SK-N-SH (cell line): ENCODE results near the gene HOXC5. TPM values are rescaled to one million over a fixed set of nuclear protein-coding genes. Genes with fewer than 3 reads are reported as not detected.

Source experiments
- CTCF ChIA-PET: fragments of 300-600, 350-600 bp; formaldehyde crosslinking; extraction: SDS; loops from one replicate; lab custom pipeline; 2021; lab: Yijun Ruan, JAX
- POLR2A ChIA-PET: fragments of 350-600 bp; sonication (Branson Sonifier 250); formaldehyde crosslinking; extraction: SDS; loops from one replicate; lab custom pipeline; 2020; ENCODE audit warnings: antibody characterized with exemption, inconsistent platforms; lab: Yijun Ruan, JAX
- DNase-seq: peaks from one replicate; pipeline ENCODE4 v3.0.0; 2012
- H2AFZ ChIP-seq: fragments of 200-600 bp; sonication (generic); 2 replicates; pipeline ENCODE4 v1.8.1; 2016; ENCODE audit warnings: antibody characterized with exemption, mild to moderate bottlenecking, low read depth
- H3F3A ChIP-seq: fragments of 200-600 bp; sonication (generic); replicated peaks from 2 replicates; pipeline ENCODE3; 2016; ENCODE audit warnings: antibody characterized with exemption, mild to moderate bottlenecking; ENCODE audit not compliant: insufficient read depth
- H3K27ac ChIP-seq, 2 experiments: fragments of 200-500 bp in 1 of 2; fragments of 200-600 bp in 1 of 2; sonication (Bioruptor generic) in 1 of 2; sonication (generic), shearing (Covaris generic) in 1 of 2; 2 replicates each; pipeline versions ENCODE4 v1.5.1 to v1.6.1; 2014 to 2016; ENCODE audit warnings: low read depth in 2 of 2, inconsistent platforms in 1 of 2, low read length in 1 of 2, mild to moderate bottlenecking in 1 of 2, mixed read lengths in 1 of 2
- H3K27me3 ChIP-seq: fragments of 200-600 bp; sonication (generic), shearing (Covaris generic); 2 replicates; pipeline ENCODE4 v1.6.1; 2016; ENCODE audit warnings: mixed run types; ENCODE audit not compliant: insufficient read depth
- H3K36me3 ChIP-seq, 2 experiments: fragments of 200-500 bp in 1 of 2; fragments of 200-600 bp in 1 of 2; sonication (Bioruptor generic) in 1 of 2; sonication (generic) in 1 of 2; replicated peaks in 1 of 2; 2 replicates each; pipeline versions ENCODE3 to v1.5.1; 2014 to 2016; ENCODE audit warnings: low read length in 1 of 2, mild to moderate bottlenecking in 1 of 2; ENCODE audit not compliant: insufficient read depth in 2 of 2, control insufficient read depth in 1 of 2
- H3K4me1 ChIP-seq, 2 experiments: fragments of 200-500 bp in 1 of 2; fragments of 200-600 bp in 1 of 2; sonication (Bioruptor generic) in 1 of 2; sonication (generic), shearing (Covaris generic) in 1 of 2; 2 replicates each; pipeline versions ENCODE4 v1.5.1 to v1.6.1; 2014 to 2016; ENCODE audit warnings: low read depth in 1 of 2, low read length in 1 of 2, mixed run types in 1 of 2; ENCODE audit not compliant: insufficient read depth in 2 of 2, control insufficient read depth in 1 of 2
- H3K4me2 ChIP-seq: fragments of 200-600 bp; sonication (generic), shearing (Covaris generic); 2 replicates; pipeline ENCODE4 v1.6.1; 2017; ENCODE audit warnings: mixed run types
- H3K4me3 ChIP-seq, 2 experiments: fragments of 200-500 bp in 1 of 2; fragments of 200-600 bp in 1 of 2; sonication (Bioruptor generic) in 1 of 2; sonication (generic), shearing (Covaris generic) in 1 of 2; 2 replicates each; pipeline versions ENCODE4 v1.5.1 to v1.8.1; 2014 to 2016; ENCODE audit warnings: low read depth in 2 of 2, inconsistent platforms in 1 of 2, low read length in 1 of 2, mild to moderate bottlenecking in 1 of 2, mixed read lengths in 1 of 2, moderate library complexity in 1 of 2
- H3K79me2 ChIP-seq: fragments of 200-600 bp; sonication (generic); 2 replicates; pipeline ENCODE4 v1.8.1; 2017; ENCODE audit warnings: mild to moderate bottlenecking; ENCODE audit not compliant: insufficient read depth
- H3K9ac ChIP-seq: fragments of 200-600 bp; sonication (generic); 2 replicates; pipeline ENCODE4 v1.6.1; 2017; ENCODE audit warnings: mixed run types
- H3K9me2 ChIP-seq: fragments of 200-600 bp; sonication (generic); 2 replicates; pipeline ENCODE4 v1.6.1; 2017; ENCODE audit warnings: mixed run types
- H3K9me3 ChIP-seq: fragments of 200-600 bp; sonication (generic); 2 replicates; pipeline ENCODE4 v1.6.1; 2017; ENCODE audit warnings: mixed run types, mild to moderate bottlenecking, moderate library complexity
- H4K20me1 ChIP-seq: fragments of 200-600 bp; sonication (generic); 2 replicates; pipeline ENCODE4 v1.6.1; 2017; ENCODE audit warnings: mild to moderate bottlenecking, mixed run types; ENCODE audit not compliant: insufficient read depth
- CTCF ChIP-seq: fragments of 200-600 bp; sonication (generic); IDR thresholded peaks from 2 replicates; pipeline ENCODE4 v1.6.1; 2017; ENCODE audit warnings: antibody characterized with exemption, mild to moderate bottlenecking, moderate library complexity
- FOXJ3 ChIP-seq: sonication (generic); formaldehyde crosslinking; IDR thresholded peaks from 2 replicates; pipeline ENCODE4 v1.5.1; 2020; ENCODE audit warnings: mild to moderate bottlenecking, missing genetic modification reagents
- FOXM1 ChIP-seq: IDR thresholded peaks from 2 replicates; pipeline ENCODE4 v1.4.0; 2012; ENCODE audit warnings: low read depth, mild to moderate bottlenecking
- JUND ChIP-seq: IDR thresholded peaks from 2 replicates; pipeline ENCODE4 v1.4.0; 2012
- MEF2A ChIP-seq: IDR thresholded peaks from 2 replicates; pipeline ENCODE4 v1.4.0; 2012; ENCODE audit warnings: low read depth, borderline replicate concordance
- MXI1 ChIP-seq: IDR thresholded peaks from 2 replicates; pipeline ENCODE4 v1.6.1; 2012; ENCODE audit warnings: mild to moderate bottlenecking, low read depth, low read length, improper control_type of control experiment
- NFIC ChIP-seq: IDR thresholded peaks from 2 replicates; pipeline ENCODE4 v1.4.0; 2012; ENCODE audit warnings: borderline replicate concordance
- POLR2AphosphoS5 ChIP-seq: IDR thresholded peaks from 2 replicates; pipeline ENCODE4 v1.6.1; 2012; ENCODE audit warnings: low read depth, low read length
- REST ChIP-seq: IDR thresholded peaks from 2 replicates; pipeline ENCODE4 v1.6.1; 2012; ENCODE audit warnings: mild to moderate bottlenecking, low read depth, low read length, moderate library complexity
- SMC3 ChIP-seq: IDR thresholded peaks from 2 replicates; pipeline ENCODE4 v1.6.1; 2012; ENCODE audit warnings: low read depth, low read length, improper control_type of control experiment
- TAF1 ChIP-seq: IDR thresholded peaks from 2 replicates; pipeline ENCODE4 v1.6.1; 2012; ENCODE audit warnings: low read depth, mild to moderate bottlenecking, low read length, moderate library complexity, borderline replicate concordance
- USF1 ChIP-seq: IDR thresholded peaks from 2 replicates; pipeline ENCODE4 v1.4.0; 2012; ENCODE audit warnings: low read depth, borderline replicate concordance
- YY1 ChIP-seq: IDR thresholded peaks from 2 replicates; pipeline ENCODE4 v1.4.0; 2012; ENCODE audit warnings: low read depth, mild to moderate bottlenecking
- WGBS: methylation state at CpG from one replicate; pipeline ENCODE4 v1.1.6; 2017; ENCODE audit warnings: low lambda C conversion rate; 5-methylcytosine and 5-hydroxymethylcytosine counted together
- polyA plus RNA-seq, 3 experiments: library from polyadenylated mRNA; depleted of rRNA; stranded (reverse); fragments of >200 nt; gene quantifications; 2 replicates each; pipeline ENCODE4 v1.2.3, GENCODE V29; 2012
- TF ChIP-seq, protein P1 (sequence below): IDR thresholded peaks from 2 replicates; pipeline ENCODE4 v1.4.0; 2012; ENCODE audit warnings: low read depth, borderline replicate concordance
- TF ChIP-seq, protein P2 (sequence below): fragments of 150-350 bp; IDR thresholded peaks from 2 replicates; pipeline ENCODE4 v1.6.1; 2016; ENCODE audit warnings: mild to moderate bottlenecking, low read depth, low read length

Gene HOXC5
- polyA plus RNA-seq, 1 of the 3 experiments (the other 2 are of a cell fraction), result 2.1 TPM

DNA sequence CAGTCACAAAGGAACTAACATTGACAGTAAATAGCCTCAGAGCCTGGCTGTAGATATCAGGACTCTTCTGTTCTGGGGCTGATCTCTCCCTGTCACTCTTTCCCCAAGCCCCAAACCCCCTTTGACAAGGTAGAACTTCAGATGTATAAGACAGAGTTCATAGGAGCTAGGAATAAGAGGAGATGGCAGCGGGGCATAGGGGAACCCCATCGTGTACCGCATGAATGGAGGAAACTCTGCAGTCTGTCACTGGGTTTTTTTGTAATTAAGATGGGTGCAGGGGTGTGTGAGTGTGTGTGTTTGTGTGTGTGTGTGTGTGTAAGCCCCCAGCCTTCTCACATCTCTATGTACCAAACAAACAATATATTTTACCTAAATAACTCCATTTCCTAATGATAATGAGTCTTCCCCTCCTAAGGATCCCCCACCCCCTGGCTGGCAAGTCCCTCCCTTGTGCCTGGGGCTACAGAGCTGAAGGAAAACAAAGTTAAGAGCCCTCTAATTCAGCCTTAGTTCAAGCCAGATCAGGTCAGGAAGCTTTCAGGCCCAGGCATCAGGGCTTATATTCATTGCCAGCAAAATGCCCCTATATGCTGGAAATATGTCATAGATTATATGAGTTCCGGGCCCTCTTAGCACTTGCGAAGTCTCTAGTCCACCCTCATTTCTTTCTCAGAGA is 11.7 kb downstream of the HOXC5 start:
- CTCF ChIA-PET, result interaction anchor here (1.1 to 2.0 kb wide), 6 partner anchors 11 to 176 kb away, joined by 3 to 15 read pairs (median 4); partner anchors contain the start of gene HOXC5
- Histone ChIP-seq H3K9ac (no peak overlapping the region), H3K9me2 (no peaks in the 10 kb centered on the region), H3K27me3 (no peaks in the 10 kb centered on the region), H3K4me2 (no peak overlapping the region), H3K36me3 (no peaks in the 10 kb centered on the region), H3F3A (no peaks in the 10 kb centered on the region), H3K4me3 (no peak overlapping the region), H3K9me3 (no peaks in the 10 kb centered on the region), H3K79me2 (no peaks in the 10 kb centered on the region), H3K27ac (no peak overlapping the region), H3K4me1 (no peaks in the 10 kb centered on the region; a peak in 1 of 4 replicates), H2AFZ (no peak overlapping the region), H4K20me1 (no peaks in the 10 kb centered on the region)
- TF ChIP-seq, protein P1, sequence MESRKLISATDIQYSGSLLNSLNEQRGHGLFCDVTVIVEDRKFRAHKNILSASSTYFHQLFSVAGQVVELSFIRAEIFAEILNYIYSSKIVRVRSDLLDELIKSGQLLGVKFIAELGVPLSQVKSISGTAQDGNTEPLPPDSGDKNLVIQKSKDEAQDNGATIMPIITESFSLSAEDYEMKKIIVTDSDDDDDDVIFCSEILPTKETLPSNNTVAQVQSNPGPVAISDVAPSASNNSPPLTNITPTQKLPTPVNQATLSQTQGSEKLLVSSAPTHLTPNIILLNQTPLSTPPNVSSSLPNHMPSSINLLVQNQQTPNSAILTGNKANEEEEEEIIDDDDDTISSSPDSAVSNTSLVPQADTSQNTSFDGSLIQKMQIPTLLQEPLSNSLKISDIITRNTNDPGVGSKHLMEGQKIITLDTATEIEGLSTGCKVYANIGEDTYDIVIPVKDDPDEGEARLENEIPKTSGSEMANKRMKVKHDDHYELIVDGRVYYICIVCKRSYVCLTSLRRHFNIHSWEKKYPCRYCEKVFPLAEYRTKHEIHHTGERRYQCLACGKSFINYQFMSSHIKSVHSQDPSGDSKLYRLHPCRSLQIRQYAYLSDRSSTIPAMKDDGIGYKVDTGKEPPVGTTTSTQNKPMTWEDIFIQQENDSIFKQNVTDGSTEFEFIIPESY, result no peak
- TF ChIP-seq YY1, result no peak
- TF ChIP-seq CTCF, result no peak
- no peak for TF ChIP-seq FOXJ3 (CRISPR knock-in tag)
- TF ChIP-seq POLR2AphosphoS5, result no peak
- TF ChIP-seq MEF2A, result no peak
- TF ChIP-seq SMC3, result no peak
- WGBS, result 85% methylated on average over 5 of the region's 5 CpGs
- peak; percentile 48 for DNase-seq
- POLR2A ChIA-PET, result interaction anchor here (1.1 kb wide), 1 partner anchor 9 kb away, joined by 4 read pairs; the partner anchor contains the start of gene HOXC4

- Histone ChIP-seq H3K36me3 (no peaks in the 10 kb centered on the region), H3K27ac (no peak overlapping the region), H3K4me2 (no peak overlapping the region), H2AFZ (no peak overlapping the region), H3K4me1 (no peaks in the 10 kb centered on the region; a peak in 1 of 4 replicates), H3K4me3 (no peak overlapping the region), H3K79me2 (no peaks in the 10 kb centered on the region), H3K9ac (no peak overlapping the region), H3F3A (no peaks in the 10 kb centered on the region), H3K27me3 (no peaks in the 10 kb centered on the region), H3K9me3 (no peaks in the 10 kb centered on the region), H3K9me2 (no peaks in the 10 kb centered on the region), H4K20me1 (no peaks in the 10 kb centered on the region)
- no peak for DNase-seq
- ChIA-PET CTCF (interaction anchor here (1.1 to 2.0 kb wide), 5 partner anchors 12 to 175 kb away, joined by 3 to 15 read pairs (median 3); partner anchors contain the start of gene HOXC5), POLR2A (interaction anchor here (1.1 kb wide), 1 partner anchor 9 kb away, joined by 4 read pairs; the partner anchor contains the start of gene HOXC4)
- no peak for TF ChIP-seq POLR2AphosphoS5
- no peak for TF ChIP-seq SMC3
- TF ChIP-seq TAF1, result no peak
- TF ChIP-seq REST, result no peak
- TF ChIP-seq FOXM1, result no peak
- TF ChIP-seq MXI1, result no peak
- TF ChIP-seq FOXJ3 (CRISPR knock-in tag), result no peak
- no peak for TF ChIP-seq USF1
- TF ChIP-seq NFIC, result no peak
- no peak for TF ChIP-seq JUND
- TF ChIP-seq, protein P2, sequence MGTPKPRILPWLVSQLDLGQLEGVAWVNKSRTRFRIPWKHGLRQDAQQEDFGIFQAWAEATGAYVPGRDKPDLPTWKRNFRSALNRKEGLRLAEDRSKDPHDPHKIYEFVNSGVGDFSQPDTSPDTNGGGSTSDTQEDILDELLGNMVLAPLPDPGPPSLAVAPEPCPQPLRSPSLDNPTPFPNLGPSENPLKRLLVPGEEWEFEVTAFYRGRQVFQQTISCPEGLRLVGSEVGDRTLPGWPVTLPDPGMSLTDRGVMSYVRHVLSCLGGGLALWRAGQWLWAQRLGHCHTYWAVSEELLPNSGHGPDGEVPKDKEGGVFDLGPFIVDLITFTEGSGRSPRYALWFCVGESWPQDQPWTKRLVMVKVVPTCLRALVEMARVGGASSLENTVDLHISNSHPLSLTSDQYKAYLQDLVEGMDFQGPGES, result no peak
These were observed 12.6 kb downstream of the HOXC5 start for GRCh38 chr12:54045401-54045800.
